ENCODE data around the gene SLC41A1.

Gene SLC41A1

DNA sequence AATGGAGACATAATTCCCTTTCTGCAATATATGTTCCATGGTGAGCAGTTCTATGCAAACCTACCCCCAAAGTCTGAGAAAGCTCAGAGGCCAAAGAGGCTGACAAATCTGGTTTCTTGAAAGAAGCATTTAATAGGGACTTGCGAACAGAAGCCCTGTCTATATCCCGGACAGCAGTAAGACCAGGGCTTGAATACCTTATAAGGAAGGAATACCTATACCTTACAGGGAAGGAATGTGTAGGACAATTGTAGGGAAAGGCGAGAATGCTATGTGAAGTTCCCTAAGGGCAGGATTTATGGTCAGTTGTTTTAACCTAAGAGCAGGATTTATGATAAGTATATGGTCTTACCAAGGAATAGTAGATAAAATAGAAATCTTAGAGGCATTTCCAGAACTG is 5.0 kb upstream of the SLC41A1 start:
- no peak for DNase-seq

DNA sequence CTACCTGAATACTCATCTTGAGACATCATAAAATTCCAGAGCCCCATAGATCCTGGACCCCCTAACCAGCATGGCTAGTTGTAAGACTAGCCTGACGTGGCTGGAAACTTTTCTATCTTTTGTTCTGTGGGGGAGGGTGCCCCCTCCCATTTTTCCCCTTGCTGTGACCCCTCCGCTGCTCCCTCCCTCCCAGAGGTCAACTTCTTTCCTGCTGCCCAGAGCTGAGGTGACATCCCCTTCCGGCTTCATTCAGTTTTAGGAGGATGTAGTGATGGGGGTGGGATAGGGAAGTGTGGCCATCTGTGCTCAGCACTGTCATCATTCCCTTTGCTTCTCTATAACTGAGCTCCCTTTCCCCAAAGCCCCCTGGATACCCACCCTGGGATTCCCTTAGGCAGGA is 4.4 kb upstream of the SLC41A1 start:
- DNase-seq, result no peak

DNA sequence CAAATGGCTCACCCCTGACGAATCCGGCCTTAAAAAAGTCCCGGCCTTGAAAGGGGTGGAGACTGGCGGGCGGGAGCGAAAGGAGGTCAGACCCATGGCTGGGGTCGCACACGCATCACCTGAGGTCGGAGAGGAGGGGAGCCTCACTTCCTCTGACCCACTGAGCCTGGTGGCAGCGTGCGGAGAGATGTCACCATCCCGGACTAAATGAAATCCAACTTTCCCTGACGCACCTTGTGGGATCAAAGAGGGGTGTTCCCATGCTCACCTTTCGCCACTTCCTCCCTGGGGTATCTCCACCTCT is 709 bp upstream of the SLC41A1 start:
- DNase-seq, result peak in 1 of 2 experiments; percentile 31

DNA sequence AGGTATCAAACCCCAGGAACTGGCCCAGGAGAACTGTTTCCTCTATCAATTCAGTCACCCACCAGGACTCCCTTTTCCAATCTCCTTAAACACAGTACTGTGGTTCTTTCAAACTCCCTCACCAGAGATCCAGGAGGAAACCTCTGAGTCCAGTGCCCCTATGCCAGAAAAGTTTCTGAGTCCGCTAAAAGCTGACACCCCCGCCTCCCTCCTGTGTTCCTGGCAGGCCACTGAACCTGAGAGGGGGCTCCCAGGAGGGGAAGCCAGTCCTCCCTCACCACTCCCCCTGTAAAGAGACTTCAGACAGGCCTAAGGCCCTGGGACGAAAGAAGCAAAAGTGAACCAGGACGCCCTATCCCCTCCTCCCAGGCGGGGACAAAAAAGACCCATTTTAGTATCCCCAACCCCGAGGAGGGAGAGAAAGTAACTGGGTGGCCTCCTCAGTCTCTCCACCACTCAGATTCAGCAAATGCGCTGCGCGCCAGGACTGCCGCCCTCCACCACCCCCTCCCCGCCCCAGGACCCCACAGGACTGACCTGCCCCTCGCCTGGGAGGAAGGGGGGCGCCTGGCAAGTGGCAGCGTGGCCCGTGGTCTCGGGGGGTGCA is 624 bp downstream of the SLC41A1 start:
- peak in 1 of 2 experiments; percentile 1 for DNase-seq

DNA sequence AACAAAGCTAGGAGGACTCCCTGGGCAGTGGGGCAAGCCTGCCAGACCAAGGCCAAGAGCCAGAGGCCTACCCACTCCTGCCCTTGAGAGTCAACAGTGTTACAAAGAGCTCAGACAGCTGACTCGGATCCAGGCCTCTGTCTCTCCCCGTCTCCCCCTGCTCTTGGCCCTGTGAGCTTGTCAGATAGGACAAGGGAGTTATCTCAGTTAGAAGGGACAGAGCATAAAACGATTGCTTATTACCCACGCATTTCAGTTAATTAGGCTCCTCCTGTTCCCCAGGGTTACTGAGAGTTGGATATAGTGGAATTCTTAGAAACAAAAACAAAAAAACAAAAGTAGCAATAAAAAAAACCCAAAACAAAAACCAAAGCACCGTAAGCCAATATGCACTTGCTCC is 1.3 kb downstream of the SLC41A1 start:
- no peak for DNase-seq

DNA sequence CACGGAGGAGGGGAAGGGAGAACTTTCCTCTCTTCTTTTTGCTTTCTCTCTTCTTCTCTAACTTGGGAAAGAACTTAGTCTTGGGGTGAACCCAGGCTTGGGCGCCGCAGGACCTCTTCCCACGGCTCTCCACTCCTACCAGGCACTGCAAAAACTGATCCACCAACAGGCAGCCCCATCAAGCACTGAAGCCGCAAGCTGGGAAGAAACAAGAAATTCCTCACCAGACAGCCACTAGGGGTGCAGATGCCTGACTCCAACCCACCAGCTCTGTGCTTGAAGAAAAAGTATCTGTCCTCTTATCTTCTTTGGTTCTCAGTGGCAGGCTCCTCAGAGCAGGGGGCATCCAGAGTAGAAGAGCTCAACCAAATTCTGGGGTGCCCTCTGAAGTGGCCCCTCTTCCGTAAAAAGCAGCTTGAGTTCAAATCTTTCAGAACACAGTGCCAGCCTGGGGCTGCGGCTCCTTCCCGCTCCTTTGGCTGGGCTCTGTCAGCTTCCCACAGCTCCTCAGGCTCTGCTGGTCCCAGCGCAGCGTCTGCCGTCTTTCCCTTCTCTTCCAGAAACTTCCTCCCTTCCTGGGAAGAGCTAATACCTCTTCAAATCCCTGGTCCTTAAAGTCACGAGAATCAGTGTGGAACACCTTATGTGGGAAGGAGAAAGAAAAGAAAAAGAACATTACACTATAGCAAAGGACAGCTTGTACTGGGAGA is 2.4 kb downstream of the SLC41A1 start:
- peak in 1 of 2 experiments; percentile 5 for DNase-seq

DNA sequence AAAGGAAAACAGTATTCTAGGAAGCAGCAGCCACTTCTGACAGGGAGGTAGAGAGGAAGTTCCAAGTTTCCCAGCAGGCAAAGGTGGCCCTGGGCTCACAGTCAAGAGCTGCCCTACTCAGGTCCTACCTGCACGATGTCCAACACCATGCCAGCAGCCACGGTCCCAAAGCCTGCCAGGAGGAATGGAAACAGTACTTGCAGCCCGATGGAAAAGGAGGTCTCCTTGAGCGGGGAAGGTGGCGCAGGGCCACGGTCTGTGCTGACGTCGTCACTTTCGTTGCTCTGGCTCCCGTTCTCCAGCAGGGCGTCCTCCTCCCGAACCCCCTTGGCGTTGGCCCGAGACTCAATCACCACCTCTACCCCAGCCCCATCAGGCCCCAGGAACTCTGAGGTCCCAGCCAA is 3.1 kb downstream of the SLC41A1 start:
- no peak for DNase-seq

DNA sequence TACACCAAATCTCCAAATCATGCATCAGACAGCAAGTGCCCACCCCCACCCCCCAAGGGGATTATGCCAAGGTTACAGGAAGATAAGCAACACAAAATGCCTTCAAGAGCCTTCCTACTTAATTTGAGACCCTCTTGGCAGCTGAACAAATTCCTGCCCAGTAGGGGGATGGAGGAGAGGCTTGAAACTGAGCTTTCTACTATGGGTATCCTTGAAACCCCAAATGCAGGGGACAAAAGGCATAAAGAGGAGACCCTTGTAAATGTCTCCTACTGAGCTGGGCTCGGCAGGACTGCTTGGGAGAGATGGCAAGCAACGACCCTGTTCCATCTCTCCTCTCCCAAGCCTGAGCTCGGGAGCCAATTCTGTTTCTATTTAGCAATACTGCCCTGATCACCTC is 3.5 kb downstream of the SLC41A1 start:
- no peak for DNase-seq

DNA sequence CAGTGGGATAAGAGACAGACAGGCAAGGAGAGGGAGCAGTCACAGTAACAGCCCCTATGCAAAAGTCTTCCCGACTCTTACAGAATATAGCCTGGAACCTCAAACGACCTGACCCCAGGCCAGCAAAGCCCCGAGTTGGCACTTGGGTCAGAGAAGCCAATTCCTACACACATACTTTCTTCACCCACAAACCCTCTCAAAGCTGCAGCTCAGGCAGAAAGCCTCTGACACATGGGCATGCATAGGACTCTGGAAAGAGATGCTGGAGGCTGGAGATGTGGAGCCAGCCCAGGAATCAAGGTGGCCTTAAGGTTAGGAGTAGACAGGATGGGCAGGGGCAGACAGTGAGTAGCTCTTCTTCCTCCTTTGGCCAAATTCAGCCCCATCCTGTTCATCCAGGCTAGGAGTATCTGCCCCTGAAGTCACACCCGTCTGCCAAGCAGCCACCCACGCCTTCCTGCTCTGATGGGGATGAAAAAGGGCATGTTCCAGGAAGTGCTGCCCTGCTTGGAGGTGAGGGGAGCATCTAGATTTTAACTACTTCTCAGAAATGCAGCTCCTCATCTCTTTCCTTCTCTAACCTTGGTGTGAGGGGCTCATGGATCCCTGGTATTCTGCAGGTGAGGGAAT is 7.8 kb downstream of the SLC41A1 start:
- no peak for DNase-seq

DNA sequence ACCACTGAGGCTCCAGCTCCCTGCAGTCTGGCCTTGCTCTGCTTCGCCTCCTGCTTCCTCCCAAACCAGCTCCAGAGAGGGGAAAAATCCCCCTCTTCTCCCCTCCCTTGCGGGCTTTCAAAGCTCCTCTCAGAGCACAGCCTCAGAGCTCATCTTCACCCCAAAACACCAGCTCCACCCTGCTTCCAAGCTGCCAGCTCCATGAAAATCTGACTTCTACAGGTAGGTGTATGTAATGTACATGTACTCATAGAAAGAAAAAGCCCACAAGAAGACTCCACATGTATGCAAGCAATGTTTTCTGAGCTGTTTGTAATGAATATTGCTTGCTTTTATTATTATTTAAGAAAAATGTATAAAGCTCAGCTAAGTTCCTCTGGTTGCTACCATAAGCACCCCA is 8.4 kb downstream of the SLC41A1 start:
- DNase-seq, result no peak

DNA sequence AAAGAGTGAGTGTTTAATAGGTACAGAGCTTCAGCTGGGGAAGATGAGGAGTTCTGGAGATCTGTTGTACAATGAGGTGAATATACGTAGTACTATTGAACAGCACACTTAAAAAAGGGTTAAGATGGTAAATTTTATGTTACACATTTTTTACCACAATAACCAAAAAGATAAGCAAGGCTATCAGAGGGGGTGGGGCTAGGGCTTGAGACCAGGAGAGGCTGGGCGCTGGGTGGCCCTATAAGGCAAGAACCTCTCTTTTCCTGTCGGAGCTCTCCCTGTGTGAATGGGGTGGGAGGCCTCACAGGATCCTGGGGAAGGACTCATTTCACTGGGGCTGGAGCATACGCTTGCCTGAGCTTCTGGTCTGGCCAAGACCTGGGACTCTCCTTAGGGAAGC is 9.0 kb downstream of the SLC41A1 start:
- DNase-seq, result no peak

DNA sequence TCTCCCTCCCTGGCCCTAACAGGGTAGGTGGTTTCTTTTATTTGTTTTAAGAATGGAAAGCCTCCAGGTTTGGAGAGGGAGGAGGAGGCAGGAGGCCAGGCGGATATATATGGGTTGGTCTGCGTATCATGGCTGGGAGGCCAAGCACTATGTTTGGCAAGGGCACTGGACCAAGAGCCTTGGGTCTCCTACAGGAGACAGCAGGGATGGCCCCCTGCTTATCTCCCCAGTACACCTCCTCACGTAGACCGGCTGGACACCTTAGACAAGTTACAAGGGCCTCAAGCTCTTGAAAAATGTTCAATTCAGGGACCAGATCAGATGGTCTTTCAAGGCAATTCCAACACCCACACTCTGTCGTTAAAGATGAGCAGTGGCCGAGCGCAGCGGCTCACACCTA is 10.9 kb downstream of the SLC41A1 start:
- no peak for DNase-seq

DNA sequence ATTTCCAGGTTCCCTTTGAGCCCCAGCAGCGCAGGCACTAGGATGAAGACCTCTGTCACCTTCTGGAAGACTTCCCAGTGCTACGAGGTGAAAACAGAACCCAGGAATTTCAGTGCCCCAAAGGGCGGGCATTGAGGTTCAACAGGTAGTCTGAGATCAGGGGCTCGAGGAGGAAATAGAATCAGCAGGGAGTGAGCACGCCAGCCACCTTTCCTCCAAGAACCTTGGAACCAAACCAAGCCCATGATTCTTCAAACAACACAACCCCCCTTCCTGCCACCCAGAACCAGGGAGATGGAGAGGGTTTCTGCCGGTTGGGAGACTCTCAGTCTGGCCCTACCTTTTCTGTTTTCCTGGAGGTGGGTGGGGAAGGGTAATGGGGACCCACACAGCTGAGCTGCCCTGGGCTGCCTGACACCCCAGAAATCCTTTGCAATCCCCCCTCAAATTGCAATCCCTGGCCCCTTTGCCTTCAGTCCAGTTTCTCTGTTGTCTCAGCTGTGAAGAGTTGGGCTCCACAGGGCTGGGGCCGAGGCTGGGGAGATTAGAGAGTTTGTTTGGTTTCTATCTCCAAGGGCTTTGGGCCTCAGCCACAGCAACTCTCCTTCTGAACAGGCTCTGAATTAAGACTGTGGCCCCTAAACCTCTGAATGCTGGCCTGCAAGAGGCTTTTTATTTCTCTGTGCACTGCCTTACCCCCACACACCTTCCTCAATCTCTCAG is 11.9 kb downstream of the SLC41A1 start:
- DNase-seq, result no peak

DNA sequence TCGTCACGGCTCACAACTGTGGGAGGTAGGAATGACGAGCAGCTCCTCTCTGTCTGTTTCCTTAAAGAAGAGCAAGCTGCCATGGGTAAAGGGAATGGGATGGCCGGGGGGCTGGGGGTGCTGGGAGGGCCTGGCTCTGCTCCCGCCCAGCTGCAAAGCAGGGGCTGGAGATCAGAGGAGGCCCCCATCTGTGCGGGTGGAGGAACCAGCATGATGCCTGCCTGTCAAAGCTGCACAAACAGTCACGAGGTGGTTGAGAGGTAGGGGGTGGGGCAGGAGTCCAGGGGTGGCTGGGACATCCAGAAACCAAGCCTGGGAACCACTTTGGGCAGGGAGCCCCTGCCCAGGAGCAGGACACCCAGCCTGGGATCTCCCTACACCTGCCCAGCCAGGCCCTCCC is 12.6 kb downstream of the SLC41A1 start:
- DNase-seq, result no peak

DNA sequence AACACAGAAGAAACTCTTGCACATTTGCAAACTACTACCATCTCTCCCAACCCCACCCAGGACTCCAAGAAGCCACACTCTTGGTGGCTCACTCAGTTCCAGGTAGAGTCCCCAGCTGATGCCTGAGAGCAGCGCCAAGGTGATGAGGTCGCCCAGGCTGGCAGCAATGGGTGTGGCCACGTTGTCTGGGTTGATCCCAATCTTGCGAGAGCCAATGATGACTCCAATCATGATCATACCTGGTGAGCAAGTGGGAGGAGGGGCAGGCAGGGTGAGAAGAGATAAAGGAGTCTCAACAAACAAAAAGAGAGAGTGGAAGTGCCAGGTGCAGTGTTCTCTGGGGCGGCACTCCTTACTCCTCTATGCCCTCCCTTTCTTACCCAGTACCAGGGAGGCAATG is 14.4 kb downstream of the SLC41A1 start:
- no peak for DNase-seq

DNA sequence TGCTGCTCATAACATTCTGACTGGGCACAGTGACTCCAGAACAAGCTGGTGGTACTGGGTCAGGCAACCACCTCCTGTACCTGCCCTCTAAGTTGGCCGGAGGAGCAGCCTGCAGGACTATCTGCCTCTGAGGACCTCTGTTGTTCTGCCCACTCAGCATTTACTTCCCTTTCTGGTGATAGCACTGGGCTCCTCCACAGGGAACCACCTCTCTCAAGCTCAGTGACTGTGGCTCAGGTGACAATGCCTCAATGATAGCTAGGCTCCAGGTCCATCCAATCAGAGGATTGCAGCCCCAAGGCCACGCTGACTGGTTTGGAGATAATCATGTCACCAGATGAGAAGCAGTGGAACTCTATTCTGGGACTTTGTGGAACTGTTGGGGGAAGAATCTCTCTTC is 15.8 kb downstream of the SLC41A1 start:
- DNase-seq, result no peak

DNA sequence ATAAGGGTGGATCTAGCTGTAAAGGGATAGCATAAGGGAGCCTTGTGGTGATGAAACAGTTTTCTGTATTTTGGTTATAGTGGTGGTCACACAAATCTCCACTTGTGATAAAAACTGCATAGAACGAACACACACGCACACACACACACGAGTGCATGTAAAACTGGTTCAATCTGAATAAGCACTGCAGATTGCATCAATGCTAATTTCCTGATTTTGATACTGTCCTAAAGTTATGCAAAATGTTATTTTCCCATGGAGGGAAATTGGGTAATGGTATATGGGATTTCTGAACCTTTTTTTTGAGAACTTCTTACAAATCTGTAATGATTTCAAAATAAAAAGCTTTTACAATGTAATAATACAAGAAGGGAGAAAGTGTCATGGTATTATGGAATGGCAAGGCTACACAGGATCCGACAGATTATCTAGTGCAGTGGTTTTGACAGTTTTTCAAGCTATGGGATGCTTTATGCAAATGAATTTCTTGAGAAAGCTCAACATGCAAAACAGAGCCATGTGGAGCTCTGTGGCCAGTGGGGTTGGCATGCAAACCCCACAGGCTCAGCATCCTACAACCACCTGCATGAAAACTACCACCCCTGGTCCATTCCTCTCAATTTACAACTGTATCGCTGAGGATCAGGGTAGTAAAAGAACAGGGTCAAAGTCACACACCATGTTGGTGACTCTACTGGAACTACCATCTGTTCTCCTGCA is 18.8 kb downstream of the SLC41A1 start:
- no peak for DNase-seq

DNA sequence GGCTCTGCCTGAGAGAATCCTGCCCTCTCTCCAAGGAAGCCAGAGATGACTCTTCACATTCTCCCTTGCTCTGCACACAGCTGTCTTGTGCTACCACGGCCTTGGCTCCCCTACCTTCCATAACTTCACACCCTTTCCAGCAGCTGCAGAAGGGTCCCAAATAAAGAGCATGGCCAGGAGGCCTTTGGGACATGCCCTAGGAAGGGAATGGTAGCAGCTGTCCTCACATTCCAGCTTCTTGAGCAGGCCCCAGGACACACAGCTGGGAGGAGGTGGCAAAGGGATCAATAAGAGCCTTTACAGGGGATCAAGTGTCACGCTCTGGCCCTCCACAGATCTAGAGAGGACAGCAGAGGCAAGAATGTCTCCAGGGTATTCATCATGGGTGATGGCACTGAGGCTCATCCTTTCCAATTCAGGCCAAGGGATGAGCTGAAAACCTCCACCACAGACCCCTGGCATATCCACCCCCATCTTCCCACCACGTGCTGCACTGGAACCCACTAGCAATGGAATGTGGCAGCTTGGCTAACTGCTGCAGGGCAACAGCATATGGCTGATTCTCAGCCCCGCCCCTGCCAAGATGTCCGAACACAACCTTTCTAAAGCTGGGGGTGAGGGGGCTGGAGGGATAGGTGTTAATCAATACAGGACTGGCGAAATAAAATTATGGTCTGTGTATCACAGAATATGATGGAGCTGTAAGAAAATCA is 19.9 kb downstream of the SLC41A1 start:
- no peak for DNase-seq

DNA sequence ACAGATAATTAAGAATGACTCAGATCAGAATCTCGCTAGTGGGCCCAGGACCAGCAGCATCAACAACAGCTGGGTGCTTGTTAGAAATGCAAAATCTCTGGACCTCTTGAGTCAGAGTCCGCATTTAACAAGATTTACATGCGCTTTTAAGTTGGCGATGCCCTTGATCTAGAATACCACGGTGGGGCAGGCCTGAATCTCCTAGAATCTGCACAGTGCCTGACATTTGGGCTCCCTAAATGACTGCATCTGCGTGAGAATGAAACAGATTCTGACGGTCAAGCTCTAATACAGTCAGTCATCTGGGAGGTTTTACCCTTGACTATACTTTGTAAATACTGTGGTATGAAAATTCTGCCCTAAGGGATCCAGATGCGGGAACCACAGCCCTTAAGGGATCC is 20.5 kb downstream of the SLC41A1 start:
- DNase-seq, result no peak

DNA sequence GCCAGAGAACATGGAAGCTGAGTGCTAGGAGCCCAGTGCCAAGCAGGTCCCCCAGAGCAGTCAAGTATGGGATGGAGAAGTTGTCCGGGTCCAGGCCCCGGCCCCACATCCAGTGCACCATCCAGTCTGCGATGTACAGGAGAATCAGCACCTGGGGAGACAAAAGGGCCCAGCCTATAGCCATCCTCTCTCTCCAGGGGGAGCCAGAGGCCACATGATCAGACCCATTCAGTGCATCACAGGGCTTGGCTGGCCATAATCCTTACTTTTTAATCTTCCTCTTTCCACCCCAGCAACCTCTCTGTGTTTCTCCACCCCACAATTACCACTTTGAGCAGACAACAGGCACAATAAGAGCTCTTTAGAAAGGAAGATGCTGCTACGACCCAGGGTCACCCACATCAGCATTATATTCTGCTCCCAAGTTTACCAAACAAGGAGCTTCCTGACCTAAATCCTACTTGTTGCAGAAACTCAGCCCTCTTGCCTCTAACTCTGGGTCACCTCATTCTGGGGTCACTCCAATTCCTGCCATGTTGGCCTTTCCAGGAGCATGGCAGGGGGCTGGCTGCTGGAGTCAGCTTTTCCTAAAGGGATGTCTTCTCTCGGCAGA is 21.3 kb downstream of the SLC41A1 start:
- peak in 1 of 2 experiments; percentile 27 for DNase-seq

DNA sequence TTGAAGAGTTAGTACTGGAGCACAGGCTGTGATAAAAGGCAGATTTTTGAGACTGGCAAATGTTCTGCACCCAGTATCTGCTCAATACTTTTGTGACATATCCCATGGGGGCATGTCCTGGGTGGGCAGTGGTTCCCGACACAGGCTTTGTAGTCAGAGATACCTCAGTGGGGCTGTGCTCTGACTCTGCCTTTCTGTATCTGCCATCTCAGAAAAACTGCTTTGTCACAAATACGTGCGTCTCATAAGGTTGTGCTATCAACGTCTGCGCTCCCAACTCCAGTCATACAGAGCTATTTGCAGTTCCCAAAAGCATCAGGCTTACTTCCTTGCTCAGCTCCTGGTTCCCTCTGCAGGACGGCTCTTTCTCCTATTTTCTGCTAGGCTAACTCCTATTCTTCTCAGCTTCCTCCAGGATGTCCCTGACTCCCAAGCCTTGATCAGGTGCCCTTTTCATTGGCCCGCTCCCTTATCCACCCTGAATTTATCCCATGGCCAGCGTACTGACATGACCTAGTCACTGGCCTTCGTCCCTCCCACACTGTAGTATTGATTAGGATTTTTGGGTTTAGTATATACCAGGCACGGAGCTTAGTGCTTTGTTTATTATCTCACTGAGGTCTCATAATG is 25.6 kb downstream of the SLC41A1 start:
- DNase-seq, result no peak

DNA sequence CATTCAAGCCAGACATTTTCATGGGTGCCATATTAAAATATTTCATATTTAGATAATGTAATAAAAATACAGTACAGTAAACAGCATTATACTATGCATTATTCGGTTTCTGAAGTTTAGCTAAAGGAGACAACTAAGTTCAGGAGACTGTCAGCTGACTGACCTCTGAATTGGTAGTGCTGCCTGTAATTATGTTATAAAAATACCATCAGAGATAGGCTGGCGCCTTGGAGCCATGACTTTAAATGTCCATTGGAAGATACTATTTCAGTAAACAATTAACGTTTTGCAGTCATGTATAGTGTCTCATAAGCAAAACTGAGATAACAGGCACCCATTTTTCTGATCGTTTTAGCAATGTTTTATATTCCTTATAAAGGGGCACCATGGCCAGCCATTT is 26.4 kb downstream of the SLC41A1 start:
- no peak for DNase-seq

Data from SW 1271 (cell line).